ENCODE measurements around the gene UST.
A peak's percentile ranks its signal among the peaks of the same experiment; 100 is the strongest.
"Not testable (repeated sequence)": the region's sequence is repeated elsewhere in the genome, so short reads cannot be mapped to it uniquely, and the experiment has no call there.

Gene UST

DNA sequence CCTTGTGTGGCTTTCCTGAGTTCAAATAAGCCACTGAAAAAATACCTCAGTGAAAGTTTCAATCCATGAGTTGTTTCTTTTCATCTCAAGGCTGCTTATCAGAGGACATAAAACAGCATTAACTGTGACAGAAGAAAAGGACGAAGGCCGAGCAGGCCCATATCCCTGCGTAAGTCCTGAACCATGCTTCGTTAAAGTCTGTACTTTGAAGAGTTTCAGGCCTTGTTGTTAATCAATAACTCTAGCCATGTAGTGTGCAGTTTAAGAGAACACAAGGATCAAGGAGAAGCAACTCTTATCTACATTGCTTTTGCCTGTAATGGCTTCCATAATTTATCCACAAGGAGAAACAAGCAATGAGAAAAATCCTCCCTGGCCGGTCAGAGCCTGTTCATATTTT lies 165.4 kb downstream of the UST start:
- DNase-seq = no peak

DNA sequence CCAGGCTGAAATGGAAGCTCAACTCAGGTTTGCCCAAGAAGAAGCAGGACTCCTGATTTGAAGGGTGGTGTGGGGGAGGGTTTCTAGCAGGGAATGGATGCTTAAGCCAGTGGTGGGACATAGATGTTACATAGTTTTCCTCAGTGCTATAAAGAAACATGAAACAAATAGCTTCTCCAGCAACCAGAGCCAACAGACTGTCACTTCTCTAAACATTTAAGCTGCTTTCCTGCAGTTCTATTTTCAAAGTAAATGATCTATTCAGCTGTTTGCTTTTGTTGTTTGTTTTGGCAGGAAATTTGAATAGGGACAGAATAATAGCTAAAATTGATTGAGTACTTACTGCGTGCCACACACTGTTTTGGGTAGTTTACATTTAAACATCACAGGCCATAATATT lies 169.0 kb downstream of the UST start:
- DNase-seq = no peak

- not testable (repeated sequence) for DNase-seq
Measured at GRCh38 chr6:148916485-148916884, 169.7 kb downstream of the UST start.

GRCh38 chr6:148924226-148925012 lies 177.6 kb downstream of the UST start:
- no peak for DNase-seq

DNA sequence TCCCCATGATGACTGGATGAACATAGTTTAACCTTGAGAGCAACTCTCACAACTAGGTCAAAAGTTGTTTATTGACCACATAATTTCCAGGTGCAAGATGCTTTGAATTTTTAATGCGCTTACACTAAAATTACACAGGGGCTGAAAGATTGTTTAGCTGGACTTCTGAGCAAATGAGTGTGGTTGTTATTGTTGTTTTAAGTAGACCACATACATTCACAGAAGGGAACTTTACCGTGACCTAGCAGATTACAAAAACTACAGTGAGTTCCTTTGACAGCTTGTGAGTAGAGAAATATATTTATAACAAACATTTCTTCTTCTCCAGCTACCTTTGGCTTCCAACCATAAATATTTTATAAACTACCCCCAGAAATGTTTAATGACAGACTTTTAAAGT lies 178.9 kb downstream of the UST start:
- no peak for DNase-seq

DNA sequence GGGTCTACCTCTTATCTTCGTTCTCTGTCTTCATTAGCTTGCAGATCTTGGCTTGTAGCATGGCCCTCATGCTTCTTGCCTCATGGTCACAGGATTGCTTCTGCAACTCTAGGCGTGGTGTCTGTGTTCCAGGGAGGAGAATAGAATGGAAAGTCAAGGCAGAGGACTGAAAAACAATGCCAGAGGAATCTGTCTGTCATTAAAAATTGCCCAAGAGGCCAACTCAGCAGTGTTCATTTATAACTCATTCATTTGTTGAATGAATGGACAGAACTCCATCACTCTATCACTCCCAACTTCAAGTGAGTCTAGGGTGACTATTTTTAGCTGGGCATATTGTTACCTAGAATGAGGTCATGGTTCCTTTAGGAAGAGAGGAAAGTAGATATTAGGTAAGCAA lies 179.6 kb downstream of the UST start:
- DNase-seq = no peak

- no peak for DNase-seq
Measured at GRCh38 chr6:148927586-148927985, 180.8 kb downstream of the UST start.

DNA sequence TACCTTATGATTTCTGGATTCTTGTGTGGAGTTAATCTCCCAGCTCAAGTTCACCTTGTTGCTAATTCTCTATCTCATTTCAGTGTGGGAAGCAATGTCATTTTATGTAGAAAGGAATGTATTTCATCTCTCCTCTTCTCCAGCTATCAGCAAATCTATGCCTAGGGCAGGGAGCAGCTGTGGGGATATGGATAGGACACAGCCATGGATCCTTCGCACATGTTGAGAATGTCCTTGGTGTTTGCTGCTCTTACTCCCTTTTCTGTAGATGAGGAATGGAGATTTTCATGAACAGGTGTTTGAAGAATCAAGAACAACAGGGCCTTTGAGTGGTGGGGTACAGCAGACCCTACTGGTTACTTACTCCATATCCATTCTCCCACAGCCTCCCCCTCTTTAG lies 182.0 kb downstream of the UST start:
- DNase-seq = no peak

DNA sequence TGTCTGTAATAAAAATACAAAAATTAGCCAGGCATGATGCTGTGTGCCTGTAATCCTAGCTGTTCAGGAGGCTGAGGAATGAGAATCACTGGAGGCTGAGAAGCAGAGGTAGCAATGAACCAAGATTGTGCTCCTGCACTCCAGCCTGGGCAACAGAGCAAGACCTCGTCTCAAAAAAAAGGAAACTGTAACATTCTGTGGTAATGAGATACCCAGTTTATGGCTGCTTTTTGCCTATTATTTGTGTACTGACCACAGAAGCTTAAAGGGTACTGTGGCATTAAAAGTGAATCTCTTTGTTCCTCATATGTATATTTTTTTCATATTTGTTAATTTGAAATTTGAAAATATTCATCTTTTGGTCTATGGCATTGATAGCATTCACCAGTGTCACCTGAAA lies 185.4 kb downstream of the UST start:
- no peak for DNase-seq

DNA sequence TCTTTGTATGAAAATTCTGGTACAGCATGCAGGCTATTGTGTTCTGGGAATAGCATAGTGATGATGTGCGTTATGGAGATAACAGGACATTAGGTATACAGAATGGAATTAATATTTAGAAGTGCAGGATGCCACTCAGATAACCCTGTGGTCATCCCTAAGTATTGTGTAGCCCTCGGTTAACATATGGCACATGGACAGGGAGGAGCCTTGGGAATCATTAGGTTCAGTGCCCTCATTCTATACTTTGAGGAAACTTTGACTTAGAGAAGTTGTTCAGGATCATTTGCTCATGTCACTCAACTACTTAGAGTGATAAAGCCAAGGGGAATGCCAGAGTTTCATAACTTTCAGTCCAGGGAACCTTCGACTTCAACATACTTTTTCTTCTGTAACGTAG lies 185.9 kb downstream of the UST start:
- no peak for DNase-seq

- no peak for DNase-seq
Measured at GRCh38 chr6:148934539-148934938, 187.7 kb downstream of the UST start.

- no peak for DNase-seq
Measured at GRCh38 chr6:148934961-148935360, 188.1 kb downstream of the UST start.

GRCh38 chr6:148935705-148936435 lies 189.0 kb downstream of the UST start:
- DNase-seq = no peak

GRCh38 chr6:148943451-148943850 lies 196.6 kb downstream of the UST start:
- DNase-seq = no peak

GRCh38 chr6:148944608-148945007 lies 197.8 kb downstream of the UST start:
- DNase-seq = no peak

- DNase-seq = no peak
Measured at GRCh38 chr6:148945301-148946021, 198.6 kb downstream of the UST start.

DNA sequence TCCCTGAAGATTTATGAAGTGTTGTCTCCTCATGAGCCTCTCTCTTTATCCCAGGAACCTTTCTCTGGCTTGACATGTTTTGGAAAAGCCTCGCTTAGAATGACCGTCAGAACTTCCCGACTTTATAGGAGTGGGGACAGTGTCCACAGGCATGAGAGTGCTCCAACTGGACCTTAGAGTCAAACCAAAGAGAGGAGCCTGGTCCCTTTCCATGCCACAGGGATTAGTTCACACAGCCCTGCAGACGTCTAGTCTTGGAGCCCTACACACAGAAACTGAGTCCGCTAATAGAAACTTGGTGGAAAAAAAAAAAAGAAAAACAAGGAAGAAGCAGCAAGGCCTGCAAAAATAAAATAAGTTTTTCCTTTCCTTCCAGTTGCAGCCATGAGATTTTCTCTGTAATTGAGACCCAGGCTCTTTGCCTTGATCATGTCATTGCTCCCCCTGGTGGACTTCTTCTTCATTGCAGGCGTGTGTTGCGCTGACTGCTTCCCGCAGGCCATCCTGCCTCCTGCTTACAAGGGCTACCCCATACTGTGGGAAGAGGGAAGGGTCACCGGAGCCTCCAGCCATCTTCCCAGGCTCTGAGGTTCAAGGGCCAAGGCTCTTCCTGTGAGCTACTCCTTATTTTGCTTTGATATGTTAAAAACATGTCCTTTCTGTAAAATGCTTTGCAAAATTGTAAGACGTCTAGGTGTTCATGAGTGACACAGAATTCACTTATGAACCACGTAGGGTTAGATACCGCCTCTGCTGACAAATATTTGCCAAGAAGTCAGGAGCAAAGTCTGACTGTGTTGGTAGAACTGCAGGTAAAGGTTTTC lies 201.0 kb downstream of the UST start:
- DNase-seq = peak; percentile 72 to 78

- DNase-seq = no peak
Measured at GRCh38 chr6:148951662-148952061, 204.8 kb downstream of the UST start.

DNA sequence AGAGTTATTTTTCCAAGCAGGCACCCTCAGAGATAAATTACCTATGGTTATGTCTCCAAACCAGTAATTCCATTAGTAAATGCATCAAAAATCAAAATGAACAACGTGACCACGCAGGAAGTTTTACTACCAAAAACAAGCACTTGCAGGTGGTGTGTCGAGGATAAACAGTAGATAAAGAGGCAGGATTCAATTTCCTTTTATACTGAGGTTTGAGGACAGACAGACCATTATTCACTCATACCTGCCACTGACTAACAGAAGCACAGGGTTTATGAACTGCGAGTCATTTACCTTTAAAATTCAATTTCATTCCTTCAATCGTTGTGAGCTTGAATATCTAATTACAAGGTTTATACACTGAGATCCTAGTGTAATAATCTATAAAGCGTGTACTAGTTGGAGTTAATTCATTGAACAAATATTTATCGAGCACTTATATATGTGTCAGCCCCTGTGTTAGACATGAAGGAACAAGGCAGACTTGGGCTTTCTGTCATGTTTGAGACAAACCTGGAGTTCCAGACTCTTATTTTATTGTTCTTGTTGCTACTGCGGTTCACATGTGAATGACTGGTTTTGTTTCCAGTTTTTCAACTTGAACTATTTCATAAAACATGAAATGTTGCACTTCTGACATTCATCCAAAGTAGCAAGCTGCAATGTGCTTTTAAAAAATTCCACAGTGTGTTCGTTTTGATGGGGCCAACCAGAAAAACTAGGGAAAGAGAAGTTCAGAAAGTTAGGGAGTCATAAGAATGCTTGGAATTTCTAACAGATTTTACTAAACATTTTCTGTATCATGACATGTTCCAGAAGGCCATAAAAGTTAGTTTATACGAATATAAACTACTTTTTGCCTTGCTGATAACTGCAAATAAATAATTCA lies 205.6 kb downstream of the UST start:
- DNase-seq = no peak

DNA sequence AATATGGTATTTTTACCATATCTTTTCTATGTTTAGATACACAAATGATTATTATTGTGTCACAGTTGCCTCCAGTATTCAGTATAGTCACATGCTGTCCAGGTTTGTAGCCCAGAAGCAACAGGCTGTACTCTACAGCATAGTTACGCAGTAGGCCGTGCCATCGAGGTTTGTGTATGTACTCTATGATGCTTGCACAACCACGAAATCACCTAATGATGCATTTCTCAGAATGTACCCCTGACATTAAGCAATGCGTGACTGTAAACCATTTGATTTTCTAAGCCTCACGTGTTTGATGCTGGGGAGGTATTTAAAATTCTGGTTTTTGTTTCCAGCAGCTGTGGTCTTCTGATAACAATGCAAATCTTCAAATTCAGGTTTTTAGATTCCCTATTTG lies 207.6 kb downstream of the UST start:
- DNase-seq = no peak

- DNase-seq = no peak
Measured at GRCh38 chr6:148954934-148955333, 208.1 kb downstream of the UST start.

DNA sequence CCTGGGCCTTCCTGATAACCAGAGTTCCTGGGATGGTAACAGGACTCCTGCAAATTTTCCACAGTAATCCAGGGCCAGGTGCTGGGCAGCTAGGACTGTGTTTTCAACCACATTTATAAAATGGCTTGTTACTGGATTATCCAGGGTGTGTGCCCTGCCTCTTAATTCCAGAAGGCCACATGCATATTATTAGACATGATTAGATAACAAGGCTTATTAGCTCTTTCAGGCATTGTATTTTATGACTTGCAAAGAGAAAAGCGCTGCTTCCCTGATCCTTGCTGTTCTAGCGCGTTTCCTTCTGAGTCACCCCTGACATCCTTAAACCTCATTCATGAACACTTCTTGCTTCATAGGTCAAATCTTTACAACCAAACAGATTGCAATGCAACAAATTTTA lies 208.6 kb downstream of the UST start:
- DNase-seq = no peak

All from CD4-positive, alpha-beta T cell treated with Interleukin-1 beta for 1 hour (primary cell).